Dermis blood vessel endothelial cell (primary cell): ENCODE data around the gene TMEM178B. TPM values are rescaled to one million over a fixed set of nuclear protein-coding genes. Genes with fewer than 3 reads are reported as not detected.
"Not testable (repeated sequence)": the region's sequence is repeated elsewhere in the genome, so short reads cannot be mapped to it uniquely, and the experiment has no call there.

ENCODE experiments used
- DNase-seq: peaks from one replicate; pipeline ENCODE4 v3.0.0; 2010
- total RNA-seq: library from RNA; depleted of rRNA; stranded (reverse); fragments of >200 nt; gene quantifications from 2 replicates; pipeline ENCODE4 v1.2.3, GENCODE V29; 2014

TMEM178B gene
- total RNA-seq, 1 donor from 2014 or later, result 0.34 TPM

DNA sequence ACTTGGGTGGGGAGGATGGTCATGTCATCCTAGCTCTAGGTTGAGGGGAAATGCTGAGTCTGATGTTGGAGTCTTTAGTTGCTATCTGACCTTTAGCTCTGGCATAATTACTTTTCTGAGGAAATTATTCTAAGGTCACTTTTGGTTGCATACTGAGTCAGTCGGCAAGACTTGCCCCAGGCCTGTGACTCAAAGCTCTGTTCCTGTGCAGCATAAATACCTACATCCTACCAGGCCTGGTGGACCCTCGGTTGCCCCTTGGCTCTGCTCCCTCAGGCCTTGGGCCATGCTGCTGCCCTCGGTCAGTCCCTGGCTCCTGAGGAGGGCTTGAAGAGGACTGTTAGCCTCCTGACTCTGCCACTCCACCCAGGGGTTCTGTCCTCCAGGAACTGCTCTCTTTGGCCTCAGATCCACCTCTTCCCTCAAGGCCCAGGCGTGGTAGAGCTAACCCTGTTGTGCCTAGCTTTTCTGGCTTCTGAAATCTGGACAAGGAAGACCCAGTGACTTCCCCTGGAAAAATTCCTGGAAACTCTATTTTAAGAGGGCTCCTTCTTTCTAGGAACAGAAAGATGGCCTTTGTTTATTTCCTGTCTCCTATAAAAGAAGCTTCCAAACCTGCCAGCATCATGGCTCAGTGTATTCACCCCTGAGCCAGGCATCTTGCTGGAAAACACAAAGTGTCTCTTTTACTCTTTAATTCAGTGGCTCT is 71.2 kb downstream of the TMEM178B start:
- DNase-seq, result no peak

DNA sequence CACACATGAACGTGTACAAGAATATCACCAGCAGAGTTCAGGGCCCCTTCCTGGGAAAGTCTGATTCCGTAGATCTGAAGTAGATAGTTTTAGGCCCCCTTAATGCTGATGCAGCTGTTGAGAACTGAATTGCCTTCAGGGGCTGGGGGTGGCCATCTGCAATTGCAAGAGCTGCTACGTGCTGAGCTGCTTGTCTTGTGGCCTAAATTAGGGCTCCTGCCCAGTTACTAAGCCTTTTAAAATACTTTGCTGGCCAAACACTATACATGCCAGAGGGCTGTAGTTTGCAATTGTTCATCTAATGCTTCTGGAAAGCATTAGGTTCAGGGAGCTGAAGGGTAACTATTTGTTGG is 71.7 kb downstream of the TMEM178B start:
- DNase-seq, result no peak

DNA sequence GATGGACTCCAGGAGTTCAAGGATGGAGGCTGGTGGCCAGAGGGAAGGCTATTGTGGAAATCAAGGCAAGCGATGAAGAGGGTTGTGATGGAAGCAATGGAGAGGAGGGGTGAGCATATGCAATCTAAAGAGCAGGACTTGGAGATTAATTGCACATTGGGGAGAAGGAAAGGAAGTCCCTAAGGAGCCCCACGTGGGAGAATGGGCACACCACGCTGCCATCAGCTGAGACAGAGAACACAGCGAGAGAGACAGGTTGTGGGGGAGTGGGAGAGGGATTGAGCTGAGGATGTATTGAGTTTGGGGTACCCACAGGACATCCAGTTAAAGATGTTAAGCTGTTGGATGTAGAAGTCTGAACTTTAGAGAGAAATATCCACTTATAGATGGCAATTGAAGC is 73.6 kb downstream of the TMEM178B start:
- DNase-seq, result no peak

GRCh38 chr7:141150465-141150864 is 76.6 kb downstream of the TMEM178B start:
- DNase-seq, result no peak

- no peak for DNase-seq
Measured at GRCh38 chr7:141151746-141152145, 77.9 kb downstream of the TMEM178B start.

DNA sequence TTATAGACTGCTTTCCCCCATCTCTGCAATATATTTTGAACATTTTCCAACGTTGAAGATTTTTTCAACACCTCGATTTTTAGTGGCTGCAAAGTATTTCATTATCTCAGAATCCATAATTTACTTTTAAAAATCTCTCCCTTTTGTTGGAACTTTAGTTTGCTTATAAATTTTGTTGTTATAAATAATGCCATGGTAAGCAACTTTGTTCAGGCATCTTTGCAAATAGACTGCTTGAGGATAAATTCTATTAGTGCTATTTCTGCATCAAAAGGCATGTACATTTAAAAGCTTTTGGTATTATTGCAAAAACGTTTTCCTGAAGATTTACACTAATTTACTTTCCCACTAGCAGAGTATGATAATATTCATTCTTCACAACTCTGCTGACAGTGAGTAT is 79.4 kb downstream of the TMEM178B start:
- no peak for DNase-seq

- DNase-seq, result no peak
Measured at GRCh38 chr7:141154131-141154732, 80.4 kb downstream of the TMEM178B start.

DNA sequence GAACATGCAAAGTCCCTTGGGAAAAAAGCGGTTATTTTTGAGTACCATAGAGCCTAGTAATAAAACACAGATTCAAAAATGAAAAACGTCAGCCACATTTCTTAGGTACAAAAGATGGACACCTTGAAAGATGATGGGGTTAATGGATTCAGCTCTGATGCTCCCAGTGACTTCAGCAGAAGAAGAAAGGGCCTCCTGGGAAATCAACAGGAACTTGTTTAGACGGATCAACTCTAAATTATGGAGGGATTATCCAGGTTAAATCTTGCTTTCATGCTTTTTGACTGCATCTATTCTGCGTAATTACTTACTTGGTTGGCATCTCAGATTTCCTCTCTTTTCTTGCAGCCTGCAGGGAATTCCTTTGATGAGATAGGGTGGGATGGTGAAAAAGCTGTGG is 82.5 kb downstream of the TMEM178B start:
- DNase-seq, result no peak

DNA sequence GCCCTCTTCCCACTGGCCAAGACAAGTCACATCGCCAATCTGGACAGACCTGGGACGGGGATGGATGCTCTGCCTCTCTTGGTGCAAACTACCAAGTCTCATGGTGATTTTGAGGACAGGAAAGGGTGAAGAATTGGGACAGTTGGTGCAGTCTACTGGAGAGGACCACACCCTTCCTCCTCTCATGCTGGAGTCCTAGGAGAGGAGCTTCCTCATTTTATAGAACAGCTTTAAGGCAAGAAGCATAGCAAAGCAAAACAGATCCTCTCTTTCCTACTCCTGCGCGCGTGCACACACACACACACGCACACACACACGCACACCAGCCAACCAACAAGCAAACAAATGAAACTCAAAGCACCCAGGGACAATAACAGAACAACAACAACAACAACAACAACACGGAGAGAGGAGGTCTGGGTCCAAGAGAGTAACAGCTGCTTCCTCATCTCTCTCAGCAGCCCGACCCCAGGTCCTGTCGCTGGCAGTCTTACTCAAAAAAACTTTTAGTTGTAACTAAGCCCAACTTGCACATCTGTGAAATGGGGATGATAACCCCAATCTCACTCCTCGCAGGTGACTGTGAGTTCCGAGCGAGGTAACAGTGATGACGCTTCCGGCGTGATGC is 83.4 kb downstream of the TMEM178B start:
- no peak for DNase-seq

GRCh38 chr7:141158561-141158960 is 84.7 kb downstream of the TMEM178B start:
- no peak for DNase-seq

- no peak for DNase-seq
Measured at GRCh38 chr7:141160246-141160860, 86.5 kb downstream of the TMEM178B start.

GRCh38 chr7:141161550-141162535 is 88.0 kb downstream of the TMEM178B start:
- no peak for DNase-seq

- DNase-seq, result no peak
Measured at GRCh38 chr7:141165521-141165920, 91.7 kb downstream of the TMEM178B start.

DNA sequence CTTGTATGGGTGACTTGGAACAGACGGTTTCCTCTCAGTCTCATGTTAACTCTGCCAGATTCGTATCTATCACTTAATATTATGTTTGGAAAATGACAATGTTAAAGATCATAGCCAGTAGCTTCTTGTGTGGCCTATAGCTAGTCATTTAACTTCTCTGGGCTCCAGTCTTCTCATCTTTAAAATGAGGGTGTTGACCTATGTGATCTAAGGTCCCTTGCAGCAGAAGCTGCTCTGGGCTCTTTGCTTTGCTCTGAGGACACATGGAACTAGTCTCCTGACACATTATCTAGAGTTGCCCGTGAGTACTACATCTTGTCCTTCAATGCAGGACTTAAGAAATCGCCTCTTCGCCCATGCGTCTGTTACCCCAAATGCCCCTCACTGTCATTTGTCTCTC is 93.1 kb downstream of the TMEM178B start:
- DNase-seq, result no peak

- no peak for DNase-seq
Measured at GRCh38 chr7:141167381-141167964, 93.6 kb downstream of the TMEM178B start.

DNA sequence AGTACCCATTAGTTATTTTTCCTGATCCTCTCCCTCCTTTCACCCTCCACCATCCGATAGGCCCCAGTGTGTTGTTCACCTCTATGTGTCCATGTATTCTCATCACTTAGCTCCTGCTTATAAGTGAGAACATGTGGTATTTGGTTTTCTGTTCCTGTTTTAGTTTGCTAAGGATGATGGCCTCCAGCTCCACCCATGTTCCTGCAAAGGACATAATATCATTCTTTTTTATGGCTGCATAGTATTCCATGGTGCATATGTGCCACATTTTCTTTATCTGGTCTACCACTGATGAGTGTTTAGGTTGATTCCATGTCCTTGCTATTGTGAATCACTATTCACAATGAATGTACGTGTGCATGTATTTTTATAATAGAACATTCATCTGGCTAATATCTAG is 95.3 kb downstream of the TMEM178B start:
- DNase-seq, result not testable (repeated sequence)

DNA sequence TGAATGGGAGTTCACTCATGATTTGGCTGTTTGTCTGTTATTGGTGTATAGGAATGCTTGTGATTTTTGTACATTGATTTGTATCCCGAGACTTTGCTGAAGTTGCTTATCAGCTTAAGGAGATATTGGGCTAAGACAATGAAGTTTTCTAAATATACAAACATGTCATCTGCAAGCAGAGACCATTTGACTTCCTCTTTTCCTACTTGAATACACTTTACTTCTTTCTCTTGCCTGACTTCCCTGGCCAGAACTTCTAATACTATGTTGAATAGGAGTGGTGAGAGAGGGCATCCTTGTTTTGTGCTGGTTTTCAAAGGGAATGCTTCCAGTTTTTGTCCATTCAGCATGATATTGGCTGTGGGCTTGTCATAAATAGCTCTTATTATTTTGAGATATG is 101.9 kb downstream of the TMEM178B start:
- not testable (repeated sequence) for DNase-seq

DNA sequence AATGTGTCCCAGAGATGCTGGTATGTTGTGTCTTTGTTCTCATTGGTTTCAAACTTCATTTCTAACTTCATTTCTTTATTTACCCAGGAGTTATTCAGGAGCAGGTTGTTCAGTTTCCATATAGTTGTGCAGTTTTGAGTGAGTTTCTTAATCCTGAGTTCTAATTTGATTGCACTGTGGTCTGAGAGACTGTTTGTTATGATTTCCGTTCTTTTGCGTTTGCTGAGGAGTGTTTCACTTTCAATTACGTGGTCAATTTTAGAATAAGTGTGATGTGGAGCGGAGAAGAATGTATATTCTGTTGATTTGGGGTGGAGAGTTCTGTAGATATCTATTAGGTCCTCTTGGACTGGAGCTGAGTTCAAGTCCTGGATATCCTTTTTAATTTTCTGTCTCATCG is 103.3 kb downstream of the TMEM178B start:
- not testable (repeated sequence) for DNase-seq

GRCh38 chr7:141178486-141179135 is 104.7 kb downstream of the TMEM178B start:
- no peak for DNase-seq

- DNase-seq, result no peak
Measured at GRCh38 chr7:141181812-141182211, 107.9 kb downstream of the TMEM178B start.

GRCh38 chr7:141184532-141185190 is 110.8 kb downstream of the TMEM178B start:
- DNase-seq, result no peak
